Fibroblast of the aortic adventitia (primary cell): ENCODE measurements around the gene PGAP6. TPM values are rescaled to one million over a fixed set of nuclear protein-coding genes. Genes with fewer than 3 reads are reported as not detected.
"Not testable (repeated sequence)": the region's sequence is repeated elsewhere in the genome, so short reads cannot be mapped to it uniquely, and the experiment has no call there.

Source experiments
- DNase-seq: peaks from one replicate; pipeline ENCODE4 v3.0.0-alpha.2; 2010; ENCODE audit warnings: low read depth
- H3K4me3 ChIP-seq: 2 replicates; pipeline ENCODE4 v1.5.1; 2011; ENCODE audit warnings: low read depth, mild to moderate bottlenecking, control low read depth, low read length, moderate library complexity
- total RNA-seq: library from RNA; depleted of rRNA; stranded (reverse); fragments of >200 nt; gene quantifications from 2 replicates; pipeline ENCODE4 v1.2.3, GENCODE V29; 2012; ENCODE audit warnings: low replicate concordance
- TF ChIP-seq, protein P1 (sequence below): IDR thresholded peaks from 2 replicates; pipeline ENCODE4 v1.5.1; 2011; ENCODE audit warnings: mild to moderate bottlenecking, low read length, control low read depth, inconsistent platforms; ENCODE audit not compliant: insufficient read depth

The PGAP6 gene
- total RNA-seq, 1 donor: 51.2 TPM

DNA sequence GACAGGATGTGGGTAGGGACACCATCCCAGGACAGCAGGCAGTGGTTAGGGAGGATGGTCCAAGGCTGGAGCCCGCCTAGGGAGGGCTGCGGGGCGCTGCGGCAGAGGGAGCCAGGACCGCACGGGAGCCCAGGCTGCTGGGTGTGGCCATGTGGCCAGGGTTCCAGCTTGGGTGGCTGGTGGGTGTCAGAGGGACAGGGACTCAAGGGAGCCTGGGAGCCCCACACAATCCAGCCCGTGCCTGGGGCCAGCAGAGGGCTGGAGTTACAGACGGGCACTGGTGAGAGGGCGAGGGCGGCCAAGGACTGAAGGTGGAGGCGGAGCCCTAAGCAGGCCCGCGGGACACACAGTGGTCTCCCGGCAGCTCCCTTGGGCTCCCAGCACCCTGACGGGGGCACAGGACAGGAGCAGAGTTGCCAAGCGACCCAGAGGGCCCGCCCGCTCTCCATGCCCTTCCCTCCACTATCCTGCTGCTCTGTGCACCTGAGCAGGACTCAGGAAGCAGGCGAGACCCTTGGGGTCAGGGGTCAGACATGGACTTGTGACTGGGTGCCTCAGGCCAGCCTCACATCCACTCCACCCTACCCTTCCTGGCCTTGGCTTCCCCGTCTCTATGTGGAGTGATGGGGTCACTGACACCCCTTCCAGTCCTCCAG, 18.5 kb downstream of the PGAP6 start:
- TF ChIP-seq, protein P1, sequence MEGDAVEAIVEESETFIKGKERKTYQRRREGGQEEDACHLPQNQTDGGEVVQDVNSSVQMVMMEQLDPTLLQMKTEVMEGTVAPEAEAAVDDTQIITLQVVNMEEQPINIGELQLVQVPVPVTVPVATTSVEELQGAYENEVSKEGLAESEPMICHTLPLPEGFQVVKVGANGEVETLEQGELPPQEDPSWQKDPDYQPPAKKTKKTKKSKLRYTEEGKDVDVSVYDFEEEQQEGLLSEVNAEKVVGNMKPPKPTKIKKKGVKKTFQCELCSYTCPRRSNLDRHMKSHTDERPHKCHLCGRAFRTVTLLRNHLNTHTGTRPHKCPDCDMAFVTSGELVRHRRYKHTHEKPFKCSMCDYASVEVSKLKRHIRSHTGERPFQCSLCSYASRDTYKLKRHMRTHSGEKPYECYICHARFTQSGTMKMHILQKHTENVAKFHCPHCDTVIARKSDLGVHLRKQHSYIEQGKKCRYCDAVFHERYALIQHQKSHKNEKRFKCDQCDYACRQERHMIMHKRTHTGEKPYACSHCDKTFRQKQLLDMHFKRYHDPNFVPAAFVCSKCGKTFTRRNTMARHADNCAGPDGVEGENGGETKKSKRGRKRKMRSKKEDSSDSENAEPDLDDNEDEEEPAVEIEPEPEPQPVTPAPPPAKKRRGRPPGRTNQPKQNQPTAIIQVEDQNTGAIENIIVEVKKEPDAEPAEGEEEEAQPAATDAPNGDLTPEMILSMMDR: no peak
- H3K4me3 ChIP-seq: no peak overlapping the region
- DNase-seq: no peak

DNA sequence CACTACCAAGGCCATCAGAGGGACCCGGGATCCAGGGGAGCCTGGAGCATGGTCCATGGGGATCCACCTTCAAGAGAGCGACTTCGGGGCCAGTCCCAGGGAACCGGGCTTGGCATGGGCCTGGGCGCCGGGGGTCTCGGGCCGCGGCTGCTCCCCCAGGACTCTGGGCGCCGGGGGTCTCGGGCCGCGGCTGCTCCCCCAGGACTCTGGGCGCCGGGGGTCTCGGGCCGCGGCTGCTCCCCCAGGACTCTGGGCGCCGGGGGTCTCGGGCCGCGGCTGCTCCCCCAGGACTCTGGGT, 19.1 kb downstream of the PGAP6 start:
- not testable (repeated sequence) for H3K4me3 ChIP-seq, DNase-seq

DNA sequence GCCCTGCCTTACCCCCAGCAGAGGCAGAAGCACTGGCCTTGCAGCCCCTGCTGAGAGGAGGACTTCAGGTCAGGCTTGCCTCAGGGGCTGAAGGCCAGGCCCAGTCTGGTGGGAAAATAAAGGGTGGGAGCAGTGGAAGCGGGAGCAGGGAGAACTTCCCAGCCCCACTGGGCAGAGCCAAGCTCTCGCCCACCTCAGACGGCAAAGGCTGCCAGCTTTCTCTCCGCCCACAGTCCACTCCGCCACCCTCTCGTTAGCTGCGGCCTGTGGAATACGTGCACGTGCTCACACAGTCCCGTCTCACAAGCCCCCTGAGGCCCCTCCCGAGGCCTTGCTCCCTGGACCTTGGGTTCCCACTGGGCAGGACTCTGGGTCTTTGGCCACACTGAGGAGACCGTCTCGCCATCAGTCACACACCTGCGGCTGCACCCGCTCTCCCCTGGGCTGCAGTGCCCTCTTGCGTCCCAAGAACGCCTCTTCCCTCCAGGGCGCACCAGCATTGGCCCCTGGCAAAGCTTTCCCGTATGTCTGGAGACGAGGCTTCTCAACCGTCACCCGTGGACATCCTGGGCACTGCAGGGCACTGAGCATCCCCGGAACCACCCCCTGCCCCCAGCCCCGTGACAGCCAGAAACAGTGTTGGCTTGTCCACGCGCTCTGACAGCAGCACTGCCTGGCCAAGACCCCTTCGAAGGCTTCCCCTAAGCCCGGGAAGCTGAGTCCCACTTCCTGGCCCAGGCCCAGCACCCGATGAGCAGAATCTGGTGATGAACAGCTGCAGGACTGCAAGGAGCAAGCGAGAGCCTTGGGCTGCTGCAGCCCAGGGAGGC, 19.7 kb downstream of the PGAP6 start:
- no peak overlapping the region for H3K4me3 ChIP-seq
- peak; percentile 65 for DNase-seq
- TF ChIP-seq, protein P1: peak; percentile 80

DNA sequence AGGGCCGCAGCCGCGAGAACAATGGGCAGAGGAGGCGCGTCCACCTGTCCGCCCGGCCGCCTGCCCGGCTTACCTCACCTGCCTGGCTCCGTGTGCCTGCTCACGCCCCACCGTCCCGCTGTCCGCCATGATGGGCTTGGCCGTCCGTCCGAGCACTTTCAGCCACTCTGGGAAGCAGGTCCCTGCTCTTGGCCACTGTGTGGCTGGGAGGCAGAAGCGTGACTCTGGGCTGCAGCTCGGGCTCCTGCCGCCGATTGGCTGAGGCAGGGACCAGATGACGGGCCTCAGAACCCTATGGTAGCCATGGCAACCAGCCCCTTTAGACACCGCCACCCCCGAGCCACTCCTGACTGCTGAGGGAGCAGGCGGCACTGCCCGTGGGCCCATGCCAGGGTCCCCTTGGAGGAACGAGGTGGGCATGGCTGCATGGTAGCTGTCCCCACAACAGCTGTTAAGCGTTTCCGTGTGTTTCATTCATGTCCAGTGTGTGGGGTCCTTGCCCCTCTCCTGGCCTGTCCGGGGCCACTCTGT, 20.4 kb downstream of the PGAP6 start:
- H3K4me3 ChIP-seq: no peak overlapping the region
- DNase-seq: no peak
- TF ChIP-seq, protein P1: no peak

DNA sequence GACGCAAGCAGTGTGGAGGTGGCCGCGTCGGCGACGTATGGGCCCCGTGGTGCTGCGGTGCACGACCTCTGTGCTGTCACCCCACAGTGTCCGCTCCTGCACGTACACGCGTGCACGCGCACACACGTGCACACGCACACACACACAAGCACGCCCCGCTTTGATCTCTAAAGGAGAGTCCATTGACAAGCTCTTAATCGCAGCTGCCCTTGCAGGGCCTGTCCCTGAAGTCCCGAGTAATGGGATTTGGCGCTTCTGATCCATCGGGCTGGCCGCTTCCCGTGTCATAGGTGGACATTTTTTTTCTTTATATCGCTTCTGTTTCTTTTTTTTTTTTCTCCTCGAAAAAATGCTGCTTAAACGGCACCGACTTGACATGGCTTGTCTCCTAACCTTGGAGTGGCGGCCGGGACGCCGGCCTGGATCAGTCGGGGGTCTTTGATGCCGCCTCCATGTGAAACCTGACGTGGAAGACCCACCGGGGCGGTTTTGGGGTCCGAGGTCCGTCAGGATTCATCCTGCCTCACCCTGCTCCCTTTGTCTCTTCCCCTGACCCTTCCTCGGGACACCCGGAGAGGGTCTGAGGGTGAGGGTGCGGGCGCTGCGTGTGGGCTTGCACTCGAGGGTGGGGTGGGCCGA, 21.0 kb downstream of the PGAP6 start:
- DNase-seq: no peak
- TF ChIP-seq, protein P1: no peak
- no peak overlapping the region for H3K4me3 ChIP-seq

DNA sequence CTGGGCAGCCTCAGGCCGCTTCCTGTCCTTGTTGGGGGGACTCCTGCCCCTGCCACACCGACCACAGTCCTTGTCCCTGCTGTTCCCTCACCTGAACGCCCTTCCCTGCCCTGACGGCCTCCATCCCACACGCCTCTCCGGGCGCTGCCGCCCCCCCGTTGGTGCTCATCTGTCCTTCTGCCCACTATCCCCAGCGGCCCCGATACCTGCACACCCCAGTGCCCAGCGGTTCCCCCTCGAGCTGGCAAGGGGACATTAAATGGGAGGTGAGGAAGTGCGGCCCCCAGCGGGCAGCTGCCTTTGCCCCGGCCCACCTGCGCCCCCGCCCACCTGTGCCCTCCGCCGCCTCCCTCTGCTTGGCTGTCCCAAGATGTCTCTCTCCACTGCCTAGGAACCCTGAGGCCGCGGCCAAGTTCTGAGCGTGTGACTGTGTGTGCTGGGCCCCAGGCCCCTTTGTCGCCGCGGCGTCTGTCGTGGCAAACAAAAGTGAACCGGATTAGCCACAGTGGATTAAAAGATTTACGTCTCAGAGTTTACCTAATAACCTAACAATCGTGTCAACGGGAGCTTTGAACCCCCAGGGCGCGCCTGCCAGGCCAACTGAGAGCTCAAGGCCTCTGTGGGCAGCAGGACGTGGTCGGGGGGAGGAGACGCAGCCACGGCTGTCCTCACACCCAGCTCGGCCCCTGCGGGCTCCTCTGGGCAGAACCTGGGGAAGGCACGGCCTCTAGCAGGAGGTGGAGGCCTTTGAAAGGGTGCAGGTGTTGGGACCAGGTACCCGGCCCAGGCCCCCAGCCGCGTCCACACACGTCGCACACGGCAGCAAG, 21.7 kb downstream of the PGAP6 start:
- no peak overlapping the region for H3K4me3 ChIP-seq
- TF ChIP-seq, protein P1: no peak
- no peak for DNase-seq
